OCI-M2 (cell line): ENCODE measurements around the gene GRAP2.
"Not testable (repeated sequence)": the region's sequence is repeated elsewhere in the genome, so short reads cannot be mapped to it uniquely, and the experiment has no call there.

Source experiments
- DNase-seq: peaks from one replicate; lab custom pipeline; 2025; ENCODE audit not compliant: unreplicated experiment; lab: John Stamatoyannopoulos, UW

The GRAP2 gene

GRCh38 chr22:39896313-39896996, 4.4 kb upstream of the GRAP2 start:
- DNase-seq, result no peak

GRCh38 chr22:39897841-39898240, 3.0 kb upstream of the GRAP2 start:
- DNase-seq, result no peak

DNA sequence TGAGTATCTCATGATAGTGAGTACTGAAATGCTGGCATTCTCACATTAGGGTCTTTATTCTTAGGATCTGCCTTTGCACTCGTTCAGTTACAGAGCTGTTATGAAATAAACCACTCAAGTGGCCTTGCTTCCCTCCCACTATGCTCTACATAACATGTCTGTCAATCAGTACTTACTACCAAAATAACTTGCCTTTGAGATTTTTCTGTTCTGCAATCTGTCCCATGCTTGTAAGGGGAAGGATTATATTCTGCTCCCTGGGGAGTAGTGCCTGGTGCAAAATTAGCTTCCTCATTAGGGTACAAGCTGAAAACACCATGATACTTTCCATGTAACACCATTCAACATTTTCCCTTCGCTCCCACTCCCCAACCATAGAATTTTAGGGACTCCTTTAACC, 1.9 kb upstream of the GRAP2 start:
- DNase-seq, result no peak

DNA sequence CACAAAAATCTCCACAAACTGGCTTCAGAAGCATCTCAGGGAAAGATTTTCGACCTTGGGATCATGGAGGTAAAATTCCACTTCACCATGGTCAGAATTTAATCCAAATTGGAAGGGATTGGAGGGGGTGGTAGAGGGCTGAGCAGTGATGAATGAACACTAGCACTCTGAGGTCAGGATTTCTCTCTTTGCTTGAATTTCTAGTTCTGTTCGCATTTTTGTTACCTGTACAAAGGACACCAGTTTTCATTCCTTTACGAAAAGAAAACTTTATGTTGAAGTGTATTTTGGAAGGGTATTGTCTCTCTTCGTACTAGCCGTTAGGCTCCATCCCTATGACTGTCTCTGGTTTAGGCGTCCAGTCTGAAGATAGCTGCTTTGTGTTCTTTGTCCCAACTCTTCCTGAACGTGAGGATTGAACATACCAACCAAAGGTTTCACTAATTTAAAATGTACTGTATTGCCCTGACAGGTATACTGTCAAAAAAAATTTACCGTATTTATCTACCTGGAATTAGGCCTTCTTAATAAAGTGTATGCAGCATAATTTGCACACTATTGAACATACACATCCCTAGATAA, 772 bp downstream of the GRAP2 start:
- DNase-seq, result no peak

DNA sequence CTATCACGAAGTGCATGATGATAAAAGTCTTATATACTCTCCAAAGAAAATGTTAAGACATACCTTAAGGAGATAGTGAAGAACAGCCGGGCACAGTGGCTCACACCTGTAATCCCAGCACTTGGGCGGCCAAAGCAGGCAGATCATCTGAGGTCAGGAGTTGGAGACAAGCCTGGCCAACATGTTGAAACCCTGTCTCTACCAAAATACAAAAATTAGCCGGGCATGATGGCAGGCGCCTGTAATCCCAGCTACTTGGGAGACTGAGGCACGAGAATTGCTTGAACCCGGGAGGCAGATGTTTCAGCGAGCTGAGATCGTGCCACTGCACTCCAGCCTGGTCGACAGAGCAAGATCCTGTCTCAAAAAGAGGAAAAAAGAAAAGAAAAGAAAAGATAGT, 3.1 kb downstream of the GRAP2 start:
- not testable (repeated sequence) for DNase-seq

- no peak for DNase-seq
Observed at GRCh38 chr22:39904862-39905261, 4.0 kb downstream of the GRAP2 start.

- no peak for DNase-seq
Observed at GRCh38 chr22:39905687-39906086, 4.8 kb downstream of the GRAP2 start.

- no peak for DNase-seq
Observed at GRCh38 chr22:39906207-39906606, 5.3 kb downstream of the GRAP2 start.

DNA sequence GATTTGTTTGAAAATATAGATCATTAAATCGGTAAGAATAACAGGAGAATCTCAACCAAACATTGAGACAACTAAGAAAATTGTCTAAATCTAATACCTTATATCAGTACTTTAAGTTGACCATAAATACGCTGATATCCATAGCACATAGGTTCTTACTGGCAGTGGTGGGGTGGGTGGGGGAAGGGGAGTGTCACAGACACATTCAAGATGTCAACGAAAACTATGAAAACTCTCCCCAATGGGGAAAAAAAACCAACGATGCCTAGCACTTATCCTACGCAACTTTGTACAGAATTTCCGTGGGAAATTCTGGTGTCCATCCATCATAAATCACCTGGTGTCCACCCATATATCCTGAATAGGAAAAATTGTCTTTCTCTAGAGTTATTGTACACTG, 6.2 kb downstream of the GRAP2 start:
- DNase-seq, result no peak

GRCh38 chr22:39907605-39908097, 6.8 kb downstream of the GRAP2 start:
- no peak for DNase-seq

- DNase-seq, result no peak
Observed at GRCh38 chr22:39908136-39908535, 7.3 kb downstream of the GRAP2 start.

GRCh38 chr22:39908737-39909136, 7.9 kb downstream of the GRAP2 start:
- DNase-seq, result no peak

GRCh38 chr22:39910876-39911613, 10.2 kb downstream of the GRAP2 start:
- DNase-seq, result no peak

DNA sequence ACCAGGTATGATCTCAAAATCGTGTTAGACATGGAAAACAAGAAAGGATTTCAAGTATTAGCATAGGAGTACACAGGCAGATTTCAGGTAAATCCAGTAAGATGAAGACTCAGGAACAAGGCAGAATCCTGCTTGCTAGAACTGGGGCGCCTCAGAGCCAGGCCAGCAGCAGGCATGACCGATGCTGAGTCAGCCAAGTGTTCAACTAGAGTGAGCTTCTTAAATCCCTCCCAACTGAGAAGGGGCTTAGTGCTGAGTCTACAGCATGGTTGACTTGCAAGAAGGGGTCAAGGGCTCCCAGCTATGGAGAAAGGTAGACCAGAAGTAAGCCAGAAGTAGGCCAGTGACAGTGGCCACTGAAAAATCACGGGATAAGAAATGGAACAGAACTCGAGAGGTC, 12.4 kb downstream of the GRAP2 start:
- DNase-seq, result no peak

DNA sequence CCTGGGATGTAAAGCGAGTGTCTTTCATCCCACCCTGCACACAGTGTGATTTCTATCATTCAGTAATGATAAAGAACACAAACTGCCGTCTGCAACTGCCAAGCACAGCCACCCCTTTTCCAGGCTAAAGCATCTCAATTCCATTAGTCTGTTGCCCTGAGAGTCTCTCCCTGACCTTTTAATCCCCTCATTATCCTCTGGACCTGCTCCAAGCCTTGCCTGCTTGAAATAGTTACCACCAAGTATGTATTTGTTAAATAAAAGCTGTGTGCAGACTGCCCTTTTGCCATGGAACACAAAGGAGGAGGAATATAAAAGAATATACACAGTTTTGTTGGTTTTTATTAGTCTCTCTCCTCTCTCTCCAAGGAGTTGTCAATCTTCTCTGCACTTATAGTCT, 13.0 kb downstream of the GRAP2 start:
- DNase-seq, result no peak

- no peak for DNase-seq
Observed at GRCh38 chr22:39914584-39914983, 13.7 kb downstream of the GRAP2 start.

- no peak for DNase-seq
Observed at GRCh38 chr22:39915295-39915726, 14.4 kb downstream of the GRAP2 start.

DNA sequence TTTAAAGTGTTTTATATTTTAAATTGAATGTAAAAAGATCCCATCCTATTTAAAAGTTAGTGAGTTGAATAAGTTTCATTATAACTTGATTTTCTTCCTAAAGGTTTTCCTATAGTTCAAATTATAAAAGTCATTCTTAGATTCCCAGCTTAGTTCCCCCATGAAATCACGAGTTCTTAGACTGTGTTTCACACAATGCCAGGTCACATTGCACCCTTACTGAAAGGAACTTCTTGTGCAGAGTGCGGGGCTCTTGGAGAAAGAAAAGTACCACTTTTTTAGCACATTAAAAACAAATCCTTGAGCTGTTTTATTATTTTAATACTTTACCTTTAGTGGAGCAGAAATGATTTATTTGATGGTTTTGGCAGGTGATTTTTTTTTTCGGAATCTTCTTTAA, 15.6 kb downstream of the GRAP2 start:
- no peak for DNase-seq

GRCh38 chr22:39917197-39917643, 16.3 kb downstream of the GRAP2 start:
- no peak for DNase-seq

DNA sequence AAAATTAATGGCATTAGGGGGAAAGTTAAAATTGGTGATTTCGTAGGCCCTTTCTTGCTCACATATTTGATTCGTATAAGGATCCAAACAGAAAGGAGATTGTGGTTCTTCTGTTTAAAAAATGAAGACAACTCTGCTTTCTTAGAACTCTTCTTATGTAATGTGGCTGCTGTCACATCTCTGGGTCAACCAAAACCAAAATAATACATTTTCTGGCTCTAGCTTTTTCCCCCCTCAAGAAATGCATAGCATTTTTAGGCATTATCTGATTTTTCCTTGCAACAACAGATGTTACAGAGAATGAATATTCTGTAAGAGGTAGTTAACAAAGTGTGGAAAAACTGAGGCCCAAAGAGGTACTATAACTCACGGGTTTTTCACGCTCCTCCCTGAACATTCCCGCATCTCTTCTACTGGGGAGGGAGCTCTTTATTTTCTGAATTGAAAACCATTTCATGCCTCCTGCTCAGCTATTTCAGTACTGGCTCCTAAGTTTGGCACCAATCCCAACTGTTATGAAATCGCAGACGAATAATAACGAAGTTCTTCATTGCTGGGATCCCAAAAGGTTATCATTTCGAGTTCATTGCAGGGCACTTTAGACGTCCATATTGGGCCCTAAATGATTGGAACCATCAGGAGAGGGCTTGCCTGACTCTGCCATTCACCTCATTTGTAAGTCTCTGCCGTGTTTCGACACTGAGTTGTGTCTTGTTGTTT, 17.1 kb downstream of the GRAP2 start:
- no peak for DNase-seq

DNA sequence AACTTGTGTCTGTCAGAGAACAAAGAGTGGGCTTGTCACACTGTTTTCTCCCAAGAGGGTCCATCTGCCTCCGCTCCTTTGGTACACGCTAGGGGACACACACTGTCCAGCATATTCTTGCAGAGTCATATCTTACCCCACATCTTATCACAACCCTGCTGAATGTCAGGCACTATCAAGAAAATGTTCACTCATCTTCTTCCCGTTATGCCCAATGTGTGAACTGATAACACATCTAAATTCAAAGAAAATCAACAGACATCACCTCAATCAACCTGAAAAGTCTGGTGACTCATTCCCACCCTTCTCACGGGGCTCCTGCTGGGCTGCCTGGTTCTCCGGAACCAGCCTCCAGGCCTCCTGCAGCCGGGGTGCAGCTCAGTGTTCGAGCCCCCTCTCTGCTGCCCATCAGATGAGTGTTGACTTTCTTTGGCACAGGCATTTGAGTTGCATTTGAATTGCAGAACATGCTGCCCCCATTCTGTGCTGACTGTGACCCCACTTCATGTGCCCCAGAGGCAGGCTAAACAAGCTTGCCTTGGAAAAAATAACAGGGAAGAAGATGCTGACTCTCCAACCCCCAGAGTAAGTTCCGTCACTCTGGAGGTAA, 19.4 kb downstream of the GRAP2 start:
- DNase-seq, result no peak
